ENCODE results near the gene C1R.

Gene C1R

GRCh38 chr12:7061138-7061537 is 31.1 kb downstream of the C1R start:
- Histone ChIP-seq H3K9ac (ENCODE audit: low read length) (no peak overlapping the region), H2AFZ (ENCODE audit: low read depth, low read length, severe bottlenecking) (no peak overlapping the region)

GRCh38 chr12:7060353-7060954 is 31.8 kb downstream of the C1R start, which contains the start of gene C1S:
Gene C1S, plus strand, starts transcription at chr12:7060718. Its CDS starts 1,195 bp downstream, at chr12:7061913.
- H3F3A ChIP-seq (ENCODE audit: insufficient read depth): no peaks in the 10 kb centered on the region
- no peaks in the 10 kb centered on the region for H3K27me3 ChIP-seq (ENCODE audit: low read length)
- H3K4me3 ChIP-seq (ENCODE audit: insufficient read depth, low read length, poor library complexity, severe bottlenecking): no peak within 1 kb of the TSS
- H2AFZ ChIP-seq (ENCODE audit: low read depth, low read length, severe bottlenecking): no peak within 1 kb of the TSS
- H3K9ac ChIP-seq (ENCODE audit: low read length): no peak within 1 kb of the TSS
- no peak within 1 kb of the TSS for H3K4me2 ChIP-seq (ENCODE audit: low read depth, low read length, poor library complexity, severe bottlenecking)
- no peaks in the 10 kb centered on the region for H4K20me1 ChIP-seq (ENCODE audit: low read depth, low read length)
- H3K36me3 ChIP-seq (ENCODE audit: low read length): no peaks in the 10 kb centered on the region
- TF ChIP-seq EZH2phosphoT487 (conservative IDR thresholded peaks at IDR 0.05; ENCODE audit: low read length) (no peak), CTCF (IDR thresholded peaks at IDR 0.05; ENCODE audit: insufficient read depth, low read length, poor library complexity, severe bottlenecking) (no peak)
- no peak within 1 kb of the TSS for H3K27ac ChIP-seq (ENCODE audit: low read depth, low read length)
- H3K9me2 ChIP-seq (replicated peaks; ENCODE audit: insufficient read depth, low read length): no peaks in the 10 kb centered on the region
- H3K79me2 ChIP-seq (ENCODE audit: insufficient read depth, low read length): no peaks in the 10 kb centered on the region
- H3K9me3 ChIP-seq (ENCODE audit: insufficient read depth, low read length): no peaks in the 10 kb centered on the region

More at GRCh38 chr12:7061138-7061537, 31.1 kb downstream of the C1R start:
- no peak overlapping the region for H3K4me2 ChIP-seq (ENCODE audit: low read depth, low read length, poor library complexity, severe bottlenecking)
- no peak overlapping the region for H3K27ac ChIP-seq (ENCODE audit: low read depth, low read length)
- no peaks in the 10 kb centered on the region for H3K79me2 ChIP-seq (ENCODE audit: insufficient read depth, low read length)
- no peaks in the 10 kb centered on the region for H3K27me3 ChIP-seq (ENCODE audit: low read length)
- H3K36me3 ChIP-seq (ENCODE audit: low read length): no peaks in the 10 kb centered on the region
- H3F3A ChIP-seq (ENCODE audit: insufficient read depth): no peaks in the 10 kb centered on the region
- H3K9me3 ChIP-seq (ENCODE audit: insufficient read depth, low read length): no peaks in the 10 kb centered on the region
- no peaks in the 10 kb centered on the region for H3K9me2 ChIP-seq (replicated peaks; ENCODE audit: insufficient read depth, low read length)
- no peak overlapping the region for H3K4me3 ChIP-seq (ENCODE audit: insufficient read depth, low read length, poor library complexity, severe bottlenecking)
- TF ChIP-seq CTCF (IDR thresholded peaks at IDR 0.05; ENCODE audit: insufficient read depth, low read length, poor library complexity, severe bottlenecking): no peak
- TF ChIP-seq EZH2phosphoT487 (conservative IDR thresholded peaks at IDR 0.05; ENCODE audit: low read length): no peak
- H4K20me1 ChIP-seq (ENCODE audit: low read depth, low read length): no peaks in the 10 kb centered on the region

GRCh38 chr12:7059780-7060179 is 32.5 kb downstream of the C1R start:
- no peak overlapping the region for H3K4me3 ChIP-seq (ENCODE audit: insufficient read depth, low read length, poor library complexity, severe bottlenecking)
- H3K9me2 ChIP-seq (replicated peaks; ENCODE audit: insufficient read depth, low read length): no peaks in the 10 kb centered on the region
- no peaks in the 10 kb centered on the region for H3F3A ChIP-seq (ENCODE audit: insufficient read depth)
- no peak overlapping the region for H2AFZ ChIP-seq (ENCODE audit: low read depth, low read length, severe bottlenecking)
- H3K36me3 ChIP-seq (ENCODE audit: low read length): no peaks in the 10 kb centered on the region
- no peak overlapping the region for H3K9ac ChIP-seq (ENCODE audit: low read length)
- no peak overlapping the region for H3K27ac ChIP-seq (ENCODE audit: low read depth, low read length)
- no peak overlapping the region for H3K4me2 ChIP-seq (ENCODE audit: low read depth, low read length, poor library complexity, severe bottlenecking)
- no peaks in the 10 kb centered on the region for H3K27me3 ChIP-seq (ENCODE audit: low read length)
- no peaks in the 10 kb centered on the region for H3K9me3 ChIP-seq (ENCODE audit: insufficient read depth, low read length)
- no peak for TF ChIP-seq CTCF (IDR thresholded peaks at IDR 0.05; ENCODE audit: insufficient read depth, low read length, poor library complexity, severe bottlenecking)
- TF ChIP-seq EZH2phosphoT487 (conservative IDR thresholded peaks at IDR 0.05; ENCODE audit: low read length): no peak
- no peaks in the 10 kb centered on the region for H3K79me2 ChIP-seq (ENCODE audit: insufficient read depth, low read length)
- no peaks in the 10 kb centered on the region for H4K20me1 ChIP-seq (ENCODE audit: low read depth, low read length)
